NB4 (cell line): ENCODE measurements around the gene TWSG1.

Source experiments
- MYC ChIP-seq: IDR thresholded peaks from 2 replicates; pipeline ENCODE4 v1.6.1; 2011; ENCODE audit warnings: low read depth, low read length
- POLR2A ChIP-seq: IDR thresholded peaks from 2 replicates; pipeline ENCODE4 v1.6.1; 2011; ENCODE audit warnings: mild to moderate bottlenecking; ENCODE audit not compliant: insufficient read length; ENCODE audit errors: extremely low read depth
- TF ChIP-seq, protein P1 (sequence below): IDR thresholded peaks from one replicate; pipeline ENCODE4 v1.5.1; 2012; ENCODE audit warnings: low read depth, low read length
- TF ChIP-seq, protein P2 (sequence below): IDR thresholded peaks from 2 replicates; pipeline ENCODE4 v1.6.1; 2011; ENCODE audit warnings: low read depth, low read length

DNA sequence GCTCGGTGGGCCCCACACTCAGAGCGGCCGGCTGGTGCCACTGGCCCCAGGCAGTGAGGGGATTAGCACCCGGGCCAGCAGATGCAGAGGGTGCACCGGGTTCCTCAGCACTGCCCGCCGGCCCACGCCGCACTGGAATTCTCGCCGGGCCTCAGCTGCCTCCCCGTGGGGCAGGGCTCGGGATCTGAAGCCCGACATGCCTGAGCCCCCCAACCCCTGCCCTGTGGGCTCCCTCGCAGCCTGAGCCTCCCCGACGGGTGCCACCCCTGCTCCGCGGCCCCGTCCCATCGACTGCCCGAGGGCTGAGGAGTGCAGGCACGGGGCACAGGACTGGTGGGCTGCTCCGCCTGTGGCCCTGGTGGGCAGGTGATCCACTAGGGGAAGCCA lies 37.6 kb upstream of the TWSG1 start:
- TF ChIP-seq, protein P1, sequence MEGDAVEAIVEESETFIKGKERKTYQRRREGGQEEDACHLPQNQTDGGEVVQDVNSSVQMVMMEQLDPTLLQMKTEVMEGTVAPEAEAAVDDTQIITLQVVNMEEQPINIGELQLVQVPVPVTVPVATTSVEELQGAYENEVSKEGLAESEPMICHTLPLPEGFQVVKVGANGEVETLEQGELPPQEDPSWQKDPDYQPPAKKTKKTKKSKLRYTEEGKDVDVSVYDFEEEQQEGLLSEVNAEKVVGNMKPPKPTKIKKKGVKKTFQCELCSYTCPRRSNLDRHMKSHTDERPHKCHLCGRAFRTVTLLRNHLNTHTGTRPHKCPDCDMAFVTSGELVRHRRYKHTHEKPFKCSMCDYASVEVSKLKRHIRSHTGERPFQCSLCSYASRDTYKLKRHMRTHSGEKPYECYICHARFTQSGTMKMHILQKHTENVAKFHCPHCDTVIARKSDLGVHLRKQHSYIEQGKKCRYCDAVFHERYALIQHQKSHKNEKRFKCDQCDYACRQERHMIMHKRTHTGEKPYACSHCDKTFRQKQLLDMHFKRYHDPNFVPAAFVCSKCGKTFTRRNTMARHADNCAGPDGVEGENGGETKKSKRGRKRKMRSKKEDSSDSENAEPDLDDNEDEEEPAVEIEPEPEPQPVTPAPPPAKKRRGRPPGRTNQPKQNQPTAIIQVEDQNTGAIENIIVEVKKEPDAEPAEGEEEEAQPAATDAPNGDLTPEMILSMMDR = no peak
- TF ChIP-seq, protein P2, sequence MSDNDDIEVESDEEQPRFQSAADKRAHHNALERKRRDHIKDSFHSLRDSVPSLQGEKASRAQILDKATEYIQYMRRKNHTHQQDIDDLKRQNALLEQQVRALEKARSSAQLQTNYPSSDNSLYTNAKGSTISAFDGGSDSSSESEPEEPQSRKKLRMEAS = no peak
- no peak for TF ChIP-seq POLR2A
- no peak for TF ChIP-seq MYC
